ENCODE measurements around the gene GOSR1.
"Not testable (repeated sequence)": the region's sequence is repeated elsewhere in the genome, so short reads cannot be mapped to it uniquely, and the experiment has no call there.

The GOSR1 gene

GRCh38 chr17:30505868-30506417, 28.7 kb downstream of the GOSR1 start:
- DNase-seq (ENCODE audit: low spot score), result no peak

- DNase-seq (ENCODE audit: low spot score), result no peak
Observed at GRCh38 chr17:30506481-30506880, 29.3 kb downstream of the GOSR1 start.

- DNase-seq (ENCODE audit: low spot score), result no peak
Observed at GRCh38 chr17:30513346-30513745, 36.1 kb downstream of the GOSR1 start.

GRCh38 chr17:30514895-30515596, 37.8 kb downstream of the GOSR1 start:
- no peak for DNase-seq (ENCODE audit: low spot score)

GRCh38 chr17:30517786-30518185, 40.6 kb downstream of the GOSR1 start:
- DNase-seq (ENCODE audit: low spot score), result no peak

GRCh38 chr17:30519166-30519565, 42.0 kb downstream of the GOSR1 start:
- DNase-seq (ENCODE audit: low spot score), result no peak

GRCh38 chr17:30519707-30520106, 42.5 kb downstream of the GOSR1 start:
- no peak for DNase-seq (ENCODE audit: low spot score)

- no peak for DNase-seq (ENCODE audit: low spot score)
Observed at GRCh38 chr17:30520436-30520835, 43.2 kb downstream of the GOSR1 start.

GRCh38 chr17:30520882-30521281, 43.7 kb downstream of the GOSR1 start:
- no peak for DNase-seq (ENCODE audit: low spot score)

GRCh38 chr17:30521766-30522165, 44.6 kb downstream of the GOSR1 start:
- DNase-seq (ENCODE audit: low spot score), result no peak

GRCh38 chr17:30523236-30523635, 46.0 kb downstream of the GOSR1 start:
- DNase-seq (ENCODE audit: low spot score), result not testable (repeated sequence)

GRCh38 chr17:30524847-30525246, 47.6 kb downstream of the GOSR1 start:
- no peak for DNase-seq (ENCODE audit: low spot score)

GRCh38 chr17:30526401-30526800, 49.2 kb downstream of the GOSR1 start:
- DNase-seq (ENCODE audit: low spot score), result no peak

GRCh38 chr17:30528701-30529100, 51.5 kb downstream of the GOSR1 start:
- not testable (repeated sequence) for DNase-seq (ENCODE audit: low spot score)

- no peak for DNase-seq (ENCODE audit: low spot score)
Observed at GRCh38 chr17:30530346-30531025, 53.3 kb downstream of the GOSR1 start.

GRCh38 chr17:30532871-30533270, 55.7 kb downstream of the GOSR1 start:
- DNase-seq (ENCODE audit: low spot score), result no peak

- DNase-seq (ENCODE audit: low spot score), result no peak
Observed at GRCh38 chr17:30534298-30534697, 57.1 kb downstream of the GOSR1 start.

GRCh38 chr17:30534938-30535921, 58.0 kb downstream of the GOSR1 start:
- no peak for DNase-seq (ENCODE audit: low spot score)

- not testable (repeated sequence) for DNase-seq (ENCODE audit: low spot score)
Observed at GRCh38 chr17:30536846-30537245, 59.6 kb downstream of the GOSR1 start.

- DNase-seq (ENCODE audit: low spot score), result not testable (repeated sequence)
Observed at GRCh38 chr17:30537667-30538066, 60.5 kb downstream of the GOSR1 start.

- no peak for DNase-seq (ENCODE audit: low spot score)
Observed at GRCh38 chr17:30541802-30542201, 64.6 kb downstream of the GOSR1 start.

- DNase-seq (ENCODE audit: low spot score), result no peak
Observed at GRCh38 chr17:30543456-30543855, 66.2 kb downstream of the GOSR1 start.
